H9 (cell line): ENCODE results near the gene TRPV5. TPM values are rescaled to one million over a fixed set of nuclear protein-coding genes. Genes with fewer than 3 reads are reported as not detected.

Source experiments
- DNase-seq: peaks from one replicate; pipeline ENCODE4 v3.0.0-alpha.2; 2017
- H2AFZ ChIP-seq: one replicate; pipeline ENCODE4 v1.6.1; 2013; ENCODE audit warnings: mild to moderate bottlenecking, low read length, control low read depth, moderate library complexity
- H2AK5ac ChIP-seq: 2 replicates; pipeline ENCODE4 v1.6.1; 2013; ENCODE audit warnings: low read length, control low read depth, mixed read lengths; ENCODE audit not compliant: insufficient read length
- H2BK120ac ChIP-seq: one replicate; pipeline ENCODE4 v1.6.1; 2013; ENCODE audit warnings: low read depth, mild to moderate bottlenecking, low read length, control low read depth, inconsistent platforms; ENCODE audit not compliant: poor library complexity, severe bottlenecking
- H2BK12ac ChIP-seq: 2 replicates; pipeline ENCODE4 v1.6.1; 2013; ENCODE audit warnings: low read length, control low read depth, mixed read lengths, low read depth; ENCODE audit not compliant: insufficient read length
- H2BK15ac ChIP-seq: 2 replicates; pipeline ENCODE4 v1.6.1; 2013; ENCODE audit warnings: low read depth, low read length, control low read depth
- H2BK20ac ChIP-seq: one replicate; pipeline ENCODE4 v1.6.1; 2013; ENCODE audit warnings: low read depth, mild to moderate bottlenecking, low read length, control low read depth, inconsistent platforms; ENCODE audit not compliant: poor library complexity, severe bottlenecking
- H2BK5ac ChIP-seq: 2 replicates; pipeline ENCODE4 v1.6.1; 2013; ENCODE audit warnings: low read length, control low read depth, mixed read lengths; ENCODE audit not compliant: insufficient read length
- H3K14ac ChIP-seq: 2 replicates; pipeline ENCODE4 v1.6.1; 2013; ENCODE audit warnings: low read length, control low read depth; ENCODE audit not compliant: insufficient read depth
- H3K18ac ChIP-seq: 2 replicates; pipeline ENCODE4 v1.6.1; 2013; ENCODE audit warnings: low read depth, mild to moderate bottlenecking, mixed read lengths, low read length, control low read depth; ENCODE audit not compliant: insufficient read length
- H3K23ac ChIP-seq: 2 replicates; pipeline ENCODE4 v1.6.1; 2013; ENCODE audit warnings: low read length, control low read depth, mixed read lengths, low read depth; ENCODE audit not compliant: insufficient read length
- H3K23me2 ChIP-seq: 2 replicates; pipeline ENCODE4 v1.6.1; 2013; ENCODE audit warnings: low read depth, mild to moderate bottlenecking, mixed read lengths, low read length, control low read depth; ENCODE audit not compliant: insufficient read length, poor library complexity, severe bottlenecking
- H3K27ac ChIP-seq: 2 replicates; pipeline ENCODE4 v1.5.1; 2013; ENCODE audit warnings: low read length, control low read depth, mixed read lengths, low read depth; ENCODE audit not compliant: insufficient read length
- H3K27me3 ChIP-seq: 2 replicates; pipeline ENCODE4 v1.6.1; 2013; ENCODE audit warnings: low read length, control low read depth, inconsistent platforms; ENCODE audit not compliant: insufficient read depth
- H3K4ac ChIP-seq: 2 replicates; pipeline ENCODE4 v1.6.1; 2013; ENCODE audit warnings: low read depth, mild to moderate bottlenecking, control low read depth, inconsistent platforms, low read length, moderate library complexity
- H3K4me1 ChIP-seq: 2 replicates; pipeline ENCODE4 v1.6.1; 2013; ENCODE audit warnings: low read length, control low read depth, inconsistent platforms; ENCODE audit not compliant: insufficient read depth
- H3K4me2 ChIP-seq: 2 replicates; pipeline ENCODE4 v1.6.1; 2013; ENCODE audit warnings: low read length, control low read depth, mixed read lengths; ENCODE audit not compliant: insufficient read length, insufficient read depth
- H3K56ac ChIP-seq: 2 replicates; pipeline ENCODE4 v1.6.1; 2013; ENCODE audit warnings: low read depth, mild to moderate bottlenecking, mixed read lengths, low read length, control low read depth; ENCODE audit not compliant: insufficient read length
- H3K79me1 ChIP-seq: 2 replicates; pipeline ENCODE4 v1.6.1; 2013; ENCODE audit warnings: low read depth, mild to moderate bottlenecking, moderate library complexity, low read length, control low read depth, inconsistent platforms; ENCODE audit not compliant: insufficient read depth, poor library complexity, severe bottlenecking
- H3K79me2 ChIP-seq: 2 replicates; pipeline ENCODE4 v1.6.1; 2013; ENCODE audit warnings: low read length, control low read depth, inconsistent platforms; ENCODE audit not compliant: insufficient read depth
- H3K9ac ChIP-seq: 2 replicates; pipeline ENCODE4 v1.6.1; 2013; ENCODE audit warnings: low read length, control low read depth, mixed read lengths; ENCODE audit not compliant: insufficient read length; ENCODE audit errors: extremely low read depth
- H3K9me3 ChIP-seq: one replicate; pipeline ENCODE4 v1.6.1; 2013; ENCODE audit warnings: low read depth, low read length, inconsistent platforms; ENCODE audit not compliant: control insufficient read depth
- H3T11ph ChIP-seq: one replicate; pipeline ENCODE4 v1.6.1; 2013; ENCODE audit warnings: mild to moderate bottlenecking, low read length, control low read depth, inconsistent platforms
- H4K20me1 ChIP-seq: one replicate; pipeline ENCODE4 v1.6.1; 2013; ENCODE audit not compliant: control insufficient read depth, insufficient read length, insufficient read depth
- H4K5ac ChIP-seq: 2 replicates; pipeline ENCODE4 v1.6.1; 2013; ENCODE audit warnings: low read depth, mild to moderate bottlenecking, mixed read lengths, low read length, control low read depth; ENCODE audit not compliant: insufficient read length
- H4K8ac ChIP-seq: replicated peaks from 2 replicates; pipeline ENCODE4 v1.6.1; 2013; ENCODE audit warnings: low read length, control low read depth, mixed read lengths, low read depth; ENCODE audit not compliant: insufficient read length
- H4K91ac ChIP-seq: 2 replicates; pipeline ENCODE4 v1.6.1; 2013; ENCODE audit warnings: low read depth, mild to moderate bottlenecking, moderate library complexity, mixed read lengths, low read length, control low read depth; ENCODE audit not compliant: insufficient read length
- H3K27ac Mint-ChIP-seq, 3 experiments: 2 replicates in 2 of 3; 3 replicates in 1 of 3; pipeline ENCODE4 v1.8.0; 2020 to 2021; ENCODE audit warnings: mixed read lengths in 3 of 3, mild to moderate bottlenecking in 1 of 3, moderate library complexity in 1 of 3
- H3K27me3 Mint-ChIP-seq: 2 replicates; pipeline ENCODE4 v1.8.0; 2021; ENCODE audit warnings: low read depth, mild to moderate bottlenecking, moderate library complexity, mixed read lengths
- H3K36me3 Mint-ChIP-seq, 3 experiments: 2 replicates in 2 of 3; 3 replicates in 1 of 3; pipeline ENCODE4 v1.8.0; 2020 to 2021; ENCODE audit warnings: low read depth in 3 of 3, mixed read lengths in 3 of 3; ENCODE audit not compliant: insufficient read depth in 1 of 3
- H3K4me1 Mint-ChIP-seq, 2 experiments: 2 replicates each; pipeline ENCODE4 v1.8.0; 2020; ENCODE audit warnings: mixed read lengths in 2 of 2
- H3K4me3 Mint-ChIP-seq, 2 experiments: 2 replicates in 1 of 2; 3 replicates in 1 of 2; pipeline ENCODE4 v1.8.0; 2020 to 2021; ENCODE audit warnings: mild to moderate bottlenecking in 2 of 2, mixed read lengths in 2 of 2, moderate library complexity in 1 of 2
- H3K9me3 Mint-ChIP-seq, 2 experiments: 2 replicates in 1 of 2; 3 replicates in 1 of 2; pipeline ENCODE4 v1.8.0; 2020; ENCODE audit warnings: mild to moderate bottlenecking in 2 of 2, mixed read lengths in 2 of 2, moderate library complexity in 1 of 2
- WGBS: extraction: QIAGEN DNeasy Blood & Tissue Kit; methylation state at CpG from one replicate; pipeline ENCODE4 v1.1.7; 2013; ENCODE audit warnings: missing lambda C conversion rate, low lambda C conversion rate, mixed read lengths; ENCODE audit not compliant: insufficient read length; ENCODE audit errors: extremely low coverage; 5-methylcytosine and 5-hydroxymethylcytosine counted together
- total RNA-seq: library from RNA; stranded (reverse); gene quantifications from 2 replicates; pipeline ENCODE4 v1.2.1, GENCODE V29; 2021
- TF ChIP-seq, protein P1 (sequence below): fragments of 200-600 bp; sonication (generic); conservative IDR thresholded peaks from 3 replicates; pipeline ENCODE4 v1.8.0; 2021; ENCODE audit warnings: antibody characterized with exemption, mild to moderate bottlenecking

TRPV5 gene
- total RNA-seq, 1 experiment from 2014 or later: not detected

DNA sequence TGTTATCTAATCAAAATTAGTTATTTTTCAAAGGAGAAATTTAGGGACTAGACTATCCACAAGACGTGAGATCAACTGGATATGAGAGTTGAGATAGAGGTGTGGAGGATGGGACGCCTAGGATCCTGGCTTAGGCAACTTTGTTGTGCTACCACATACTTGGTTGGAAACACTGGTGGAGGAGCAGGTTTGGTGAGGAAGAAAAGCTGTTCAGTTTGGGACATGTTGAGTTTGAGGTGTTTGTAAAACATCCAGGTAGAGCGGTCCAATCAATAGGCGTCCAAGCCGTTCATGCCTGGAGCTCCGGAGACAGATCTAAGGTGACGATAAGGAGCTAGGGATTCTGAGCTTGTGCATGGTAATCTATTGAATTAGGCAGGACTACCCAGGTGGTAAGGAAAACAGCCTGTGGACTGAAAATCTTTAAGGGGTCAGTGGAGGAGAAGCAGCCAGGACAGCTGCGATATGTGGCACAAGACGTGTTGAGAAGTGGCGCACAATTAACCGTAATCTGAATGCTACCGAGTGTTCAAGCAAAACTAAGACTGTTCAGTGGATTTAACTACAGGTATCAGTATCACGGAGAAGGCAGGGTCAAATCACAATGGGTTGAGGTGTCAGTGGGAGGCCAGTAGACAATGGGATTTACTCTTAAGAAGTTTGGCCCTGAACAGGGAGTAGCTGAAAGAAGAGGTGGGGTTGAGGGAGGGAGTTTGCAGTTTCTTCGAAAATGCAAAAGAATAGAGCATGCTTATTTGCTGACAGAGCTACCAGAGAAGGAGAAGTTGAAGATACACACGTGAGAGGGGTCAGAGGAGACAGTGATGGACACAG, 31.9 kb downstream of the TRPV5 start:
- no peak overlapping the region for H3T11ph ChIP-seq
- H3K27ac Mint-ChIP-seq: no peak overlapping the region
- TF ChIP-seq, protein P1, sequence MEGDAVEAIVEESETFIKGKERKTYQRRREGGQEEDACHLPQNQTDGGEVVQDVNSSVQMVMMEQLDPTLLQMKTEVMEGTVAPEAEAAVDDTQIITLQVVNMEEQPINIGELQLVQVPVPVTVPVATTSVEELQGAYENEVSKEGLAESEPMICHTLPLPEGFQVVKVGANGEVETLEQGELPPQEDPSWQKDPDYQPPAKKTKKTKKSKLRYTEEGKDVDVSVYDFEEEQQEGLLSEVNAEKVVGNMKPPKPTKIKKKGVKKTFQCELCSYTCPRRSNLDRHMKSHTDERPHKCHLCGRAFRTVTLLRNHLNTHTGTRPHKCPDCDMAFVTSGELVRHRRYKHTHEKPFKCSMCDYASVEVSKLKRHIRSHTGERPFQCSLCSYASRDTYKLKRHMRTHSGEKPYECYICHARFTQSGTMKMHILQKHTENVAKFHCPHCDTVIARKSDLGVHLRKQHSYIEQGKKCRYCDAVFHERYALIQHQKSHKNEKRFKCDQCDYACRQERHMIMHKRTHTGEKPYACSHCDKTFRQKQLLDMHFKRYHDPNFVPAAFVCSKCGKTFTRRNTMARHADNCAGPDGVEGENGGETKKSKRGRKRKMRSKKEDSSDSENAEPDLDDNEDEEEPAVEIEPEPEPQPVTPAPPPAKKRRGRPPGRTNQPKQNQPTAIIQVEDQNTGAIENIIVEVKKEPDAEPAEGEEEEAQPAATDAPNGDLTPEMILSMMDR: no peak
- no peaks in the 10 kb centered on the region; the same call in 1 of the 2 replicates for H3K4me1 ChIP-seq
- no peak overlapping the region for H2AK5ac ChIP-seq
- no peaks in the 10 kb centered on the region for H3K79me2 ChIP-seq
- H2BK5ac ChIP-seq: no peak overlapping the region
- no peaks in the 10 kb centered on the region for H4K20me1 ChIP-seq
- H2BK12ac ChIP-seq: no peak overlapping the region
- no peak overlapping the region for H4K5ac ChIP-seq
- H3K79me1 ChIP-seq: no peaks in the 10 kb centered on the region
- no peak overlapping the region for H2BK20ac ChIP-seq
- H4K8ac ChIP-seq: no peak overlapping the region
- no peak overlapping the region for H3K18ac ChIP-seq
- no peak overlapping the region for H3K4me3 Mint-ChIP-seq
- H3K27me3 ChIP-seq: no peaks in the 10 kb centered on the region
- no CpG with 5 or more reads among the region's 15 CpGs for WGBS
- no peak overlapping the region for H2BK120ac ChIP-seq
- H3K9me3 ChIP-seq: peaks cover 11% of the 10 kb centered on the region
- H3K9ac ChIP-seq: no peak overlapping the region
- peaks cover 22 to 28% of the 10 kb centered on the region in 2 experiments for H3K4me1 Mint-ChIP-seq
- peaks cover 12% of the 10 kb centered on the region for H3K27me3 Mint-ChIP-seq
- no peaks in the 10 kb centered on the region for H3K23me2 ChIP-seq
- H3K56ac ChIP-seq: no peak overlapping the region
- H3K4ac ChIP-seq: no peak overlapping the region
- H3K9me3 Mint-ChIP-seq: peaks cover 24 to 31% of the 10 kb centered on the region in 2 experiments
- no peak overlapping the region for H3K4me2 ChIP-seq
- H2BK15ac ChIP-seq: no peak overlapping the region
- H4K91ac ChIP-seq: no peak overlapping the region
- H3K14ac ChIP-seq: no peak overlapping the region
- DNase-seq: no peak
- no peak overlapping the region for H2AFZ ChIP-seq
- no peak overlapping the region for H3K23ac ChIP-seq
- peaks cover 3 to 22% (median 7%) of the 10 kb centered on the region in 3 experiments; a peak in 5 of 7 replicates for H3K36me3 Mint-ChIP-seq
- no peak overlapping the region for H3K27ac ChIP-seq
